ENCODE measurements around the gene TLX1.

TLX1 gene

DNA sequence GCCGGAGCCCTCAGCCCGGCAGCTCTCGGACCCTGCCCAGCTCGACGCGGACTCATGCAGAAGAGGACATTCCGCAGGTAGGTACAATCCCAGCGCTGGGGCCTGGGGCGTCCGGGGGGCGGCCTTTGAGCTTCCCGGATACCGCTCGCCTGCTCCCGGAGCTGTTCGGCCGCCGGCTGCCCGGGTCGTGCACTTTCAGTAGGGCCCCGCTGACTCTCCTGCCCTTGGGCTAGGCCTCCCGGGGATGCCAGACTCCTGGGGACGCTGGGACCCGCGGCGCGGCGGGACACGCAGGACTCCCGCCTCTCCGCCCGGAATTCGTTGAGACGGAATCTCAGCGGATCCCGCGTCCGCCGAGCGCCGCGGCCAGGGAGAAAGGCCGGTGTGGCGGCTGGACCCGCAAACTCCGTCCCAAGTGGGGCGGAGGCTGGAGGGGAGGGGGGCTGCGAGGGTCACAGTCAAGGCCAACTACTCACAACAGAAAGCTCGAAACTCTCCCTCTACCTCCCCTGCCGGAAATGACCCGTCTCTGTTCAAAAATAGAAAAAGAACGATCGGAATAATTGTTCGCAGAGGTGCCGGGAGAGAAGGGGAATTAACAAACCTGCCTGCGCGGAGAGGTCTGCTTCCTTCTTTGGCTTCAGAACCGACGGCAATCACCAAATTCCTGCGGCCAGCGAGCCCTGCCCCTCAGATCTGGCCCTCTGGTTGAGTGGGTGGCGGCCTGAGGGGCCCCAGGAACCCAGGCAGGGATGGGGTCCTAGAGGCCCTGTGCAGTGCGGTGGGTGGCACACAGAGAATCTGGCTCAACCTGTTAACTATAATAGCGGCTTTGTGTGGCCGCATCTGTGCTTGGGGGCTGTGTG is 9.2 kb downstream of the TLX1 start:
- no peak for TF ChIP-seq ZBTB7A (IDR thresholded peaks at IDR 0.05; ENCODE audit: low read depth)
- TF ChIP-seq CEBPB (IDR thresholded peaks at IDR 0.05), result no peak
- TF ChIP-seq NFIC (IDR thresholded peaks at IDR 0.05), result no peak
- TF ChIP-seq FOXM1 (IDR thresholded peaks at IDR 0.05; ENCODE audit: borderline replicate concordance, low read depth), result no peak
- TF ChIP-seq MAX (IDR thresholded peaks at IDR 0.05), result no peak

DNA sequence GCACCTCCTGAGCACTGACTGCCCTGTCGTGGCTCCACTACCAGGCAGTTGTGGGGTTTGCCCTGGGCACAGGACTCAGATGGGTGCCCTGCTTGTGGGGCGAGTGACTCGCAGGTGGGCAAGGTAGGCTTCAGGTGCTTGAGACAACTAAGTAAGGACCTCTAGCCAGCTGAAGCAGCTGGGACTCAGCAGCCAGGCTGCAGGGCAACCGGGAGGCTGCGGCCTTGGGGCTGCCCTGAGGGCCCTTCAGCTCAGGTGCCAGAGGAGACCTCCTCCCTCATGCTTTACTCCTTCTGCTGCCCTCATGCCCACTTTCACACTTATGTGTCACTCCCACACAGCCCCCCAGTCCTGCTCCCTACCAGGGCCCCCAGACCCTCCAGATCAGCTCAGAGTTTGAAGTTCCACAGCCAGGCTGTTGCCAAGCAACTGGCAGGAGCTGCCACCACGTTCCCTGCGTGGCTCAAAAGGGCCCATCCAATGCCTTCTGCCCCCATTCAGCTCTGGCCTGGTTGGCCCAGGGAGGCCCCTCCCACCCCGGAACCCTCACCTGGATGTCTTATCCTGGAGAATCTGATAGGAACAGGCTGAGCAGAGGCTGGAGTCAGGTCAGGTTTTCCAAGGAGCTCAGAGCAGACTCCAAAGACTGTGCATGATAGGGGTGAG is 10.0 kb downstream of the TLX1 start:
- TF ChIP-seq YY1 (IDR thresholded peaks at IDR 0.05; ENCODE audit: low read depth) (no peak), EP300 (IDR thresholded peaks at IDR 0.05; ENCODE audit: borderline replicate concordance) (no peak), CEBPB (IDR thresholded peaks at IDR 0.05) (no peak), EGR1 (IDR thresholded peaks at IDR 0.05) (no peak), RAD21 (IDR thresholded peaks at IDR 0.05; ENCODE audit: low read depth) (no peak), ZBTB7A (IDR thresholded peaks at IDR 0.05; ENCODE audit: low read depth) (no peak), TEAD4 (IDR thresholded peaks at IDR 0.05) (no peak), MAX (IDR thresholded peaks at IDR 0.05) (no peak), TCF12 (IDR thresholded peaks at IDR 0.05; ENCODE audit: low read depth) (no peak), TAF1 (IDR thresholded peaks at IDR 0.05; ENCODE audit: low read depth) (no peak), NFIC (IDR thresholded peaks at IDR 0.05) (no peak), CREB1 (IDR thresholded peaks at IDR 0.05; ENCODE audit: low read depth) (no peak), FOXM1 (IDR thresholded peaks at IDR 0.05; ENCODE audit: borderline replicate concordance, low read depth) (no peak)
- TF ChIP-seq, protein P1, sequence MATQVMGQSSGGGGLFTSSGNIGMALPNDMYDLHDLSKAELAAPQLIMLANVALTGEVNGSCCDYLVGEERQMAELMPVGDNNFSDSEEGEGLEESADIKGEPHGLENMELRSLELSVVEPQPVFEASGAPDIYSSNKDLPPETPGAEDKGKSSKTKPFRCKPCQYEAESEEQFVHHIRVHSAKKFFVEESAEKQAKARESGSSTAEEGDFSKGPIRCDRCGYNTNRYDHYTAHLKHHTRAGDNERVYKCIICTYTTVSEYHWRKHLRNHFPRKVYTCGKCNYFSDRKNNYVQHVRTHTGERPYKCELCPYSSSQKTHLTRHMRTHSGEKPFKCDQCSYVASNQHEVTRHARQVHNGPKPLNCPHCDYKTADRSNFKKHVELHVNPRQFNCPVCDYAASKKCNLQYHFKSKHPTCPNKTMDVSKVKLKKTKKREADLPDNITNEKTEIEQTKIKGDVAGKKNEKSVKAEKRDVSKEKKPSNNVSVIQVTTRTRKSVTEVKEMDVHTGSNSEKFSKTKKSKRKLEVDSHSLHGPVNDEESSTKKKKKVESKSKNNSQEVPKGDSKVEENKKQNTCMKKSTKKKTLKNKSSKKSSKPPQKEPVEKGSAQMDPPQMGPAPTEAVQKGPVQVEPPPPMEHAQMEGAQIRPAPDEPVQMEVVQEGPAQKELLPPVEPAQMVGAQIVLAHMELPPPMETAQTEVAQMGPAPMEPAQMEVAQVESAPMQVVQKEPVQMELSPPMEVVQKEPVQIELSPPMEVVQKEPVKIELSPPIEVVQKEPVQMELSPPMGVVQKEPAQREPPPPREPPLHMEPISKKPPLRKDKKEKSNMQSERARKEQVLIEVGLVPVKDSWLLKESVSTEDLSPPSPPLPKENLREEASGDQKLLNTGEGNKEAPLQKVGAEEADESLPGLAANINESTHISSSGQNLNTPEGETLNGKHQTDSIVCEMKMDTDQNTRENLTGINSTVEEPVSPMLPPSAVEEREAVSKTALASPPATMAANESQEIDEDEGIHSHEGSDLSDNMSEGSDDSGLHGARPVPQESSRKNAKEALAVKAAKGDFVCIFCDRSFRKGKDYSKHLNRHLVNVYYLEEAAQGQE (IDR thresholded peaks at IDR 0.05; ENCODE audit: low read depth), result no peak
- TF ChIP-seq, protein P2, sequence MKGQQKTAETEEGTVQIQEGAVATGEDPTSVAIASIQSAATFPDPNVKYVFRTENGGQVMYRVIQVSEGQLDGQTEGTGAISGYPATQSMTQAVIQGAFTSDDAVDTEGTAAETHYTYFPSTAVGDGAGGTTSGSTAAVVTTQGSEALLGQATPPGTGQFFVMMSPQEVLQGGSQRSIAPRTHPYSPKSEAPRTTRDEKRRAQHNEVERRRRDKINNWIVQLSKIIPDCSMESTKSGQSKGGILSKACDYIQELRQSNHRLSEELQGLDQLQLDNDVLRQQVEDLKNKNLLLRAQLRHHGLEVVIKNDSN (IDR thresholded peaks at IDR 0.05), result no peak

DNA sequence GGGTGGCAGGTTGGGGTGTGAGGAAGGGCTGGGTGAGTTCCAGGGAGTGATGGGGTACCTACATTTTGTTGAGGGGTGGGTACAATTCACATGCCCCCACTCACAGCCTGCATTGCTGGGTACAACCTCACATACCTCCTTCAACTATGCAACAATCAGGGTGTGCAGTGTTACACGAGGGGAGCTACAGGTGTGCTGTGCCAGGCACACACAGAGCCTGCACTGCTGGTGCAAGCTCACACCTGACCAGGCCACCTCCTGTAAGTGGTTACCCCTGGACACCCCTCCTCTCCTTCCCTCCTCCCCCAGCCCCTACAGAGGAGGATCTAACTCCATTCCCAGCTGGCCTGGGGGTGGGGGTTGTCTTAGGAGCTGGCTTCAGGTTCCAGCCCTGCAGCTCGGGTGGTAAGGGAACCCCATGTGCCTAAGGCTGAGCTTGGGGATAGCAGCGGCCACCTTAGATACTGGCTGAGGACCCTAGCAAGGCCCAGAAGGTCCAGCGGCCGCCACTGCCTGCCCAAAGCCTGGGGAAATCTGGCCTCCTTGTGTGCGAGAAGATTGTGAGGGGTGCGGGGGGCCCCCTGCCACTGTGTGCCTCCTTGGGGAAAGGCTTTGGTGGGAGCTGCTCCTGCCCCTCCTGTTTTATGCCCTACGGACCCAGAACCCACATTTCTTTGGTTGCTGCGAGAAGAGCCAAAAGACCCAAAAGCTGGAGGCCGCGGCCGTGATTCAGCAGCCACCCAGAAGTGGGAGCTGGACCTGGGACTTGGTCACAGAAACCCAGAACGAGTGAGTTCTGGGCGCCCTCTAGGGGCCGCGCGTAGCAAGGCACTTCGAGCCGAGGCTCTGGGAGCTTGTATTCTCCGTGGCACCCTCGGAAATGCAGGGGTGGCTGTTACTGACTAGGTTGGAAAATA is 10.8 kb downstream of the TLX1 start:
- TF ChIP-seq EGR1 (IDR thresholded peaks at IDR 0.05) (no peak), YY1 (IDR thresholded peaks at IDR 0.05; ENCODE audit: low read depth) (peak; percentile 83), FOXM1 (IDR thresholded peaks at IDR 0.05; ENCODE audit: borderline replicate concordance, low read depth) (no peak), CREB1 (IDR thresholded peaks at IDR 0.05; ENCODE audit: low read depth) (no peak), MAX (IDR thresholded peaks at IDR 0.05) (0 out of 2 replicates have a peak, but pooled peaks have one; percentile 29), EP300 (IDR thresholded peaks at IDR 0.05; ENCODE audit: borderline replicate concordance) (no peak), NFIC (IDR thresholded peaks at IDR 0.05) (no peak), RAD21 (IDR thresholded peaks at IDR 0.05; ENCODE audit: low read depth) (peak; percentile 98), TAF1 (IDR thresholded peaks at IDR 0.05; ENCODE audit: low read depth) (peak; percentile 41; the same call in 1 of the 2 replicates), TCF12 (IDR thresholded peaks at IDR 0.05; ENCODE audit: low read depth) (0 out of 2 replicates have a peak, but pooled peaks have one; percentile 22), CEBPB (IDR thresholded peaks at IDR 0.05) (no peak), TEAD4 (IDR thresholded peaks at IDR 0.05) (no peak)
- TF ChIP-seq, protein P1 (IDR thresholded peaks at IDR 0.05; ENCODE audit: low read depth), result no peak

- TF ChIP-seq FOXM1 (IDR thresholded peaks at IDR 0.05; ENCODE audit: borderline replicate concordance, low read depth), result no peak
Observed at GRCh38 chr10:101142533-101143344, 11.6 kb downstream of the TLX1 start.

- TF ChIP-seq, protein P1 (IDR thresholded peaks at IDR 0.05; ENCODE audit: low read depth), result no peak
- TF ChIP-seq EGR1 (IDR thresholded peaks at IDR 0.05) (no peak), ZBTB7A (IDR thresholded peaks at IDR 0.05; ENCODE audit: low read depth) (no peak), CREB1 (IDR thresholded peaks at IDR 0.05; ENCODE audit: low read depth) (no peak), FOXM1 (IDR thresholded peaks at IDR 0.05; ENCODE audit: borderline replicate concordance, low read depth) (no peak), TCF12 (IDR thresholded peaks at IDR 0.05; ENCODE audit: low read depth) (no peak), NFIC (IDR thresholded peaks at IDR 0.05) (no peak), TEAD4 (IDR thresholded peaks at IDR 0.05) (no peak), YY1 (IDR thresholded peaks at IDR 0.05; ENCODE audit: low read depth) (no peak), CEBPB (IDR thresholded peaks at IDR 0.05) (no peak)
- TF ChIP-seq, protein P2 (IDR thresholded peaks at IDR 0.05), result no peak
Observed at GRCh38 chr10:101143345-101143630, 12.2 kb downstream of the TLX1 start.

All from Ishikawa (cell line).